PC-9 (cell line): ENCODE data around the gene ITGAD.

Experiments used
- CTCF ChIP-seq: fragments of 200-600 bp; sonication (generic); conservative IDR thresholded peaks from 2 replicates; pipeline ENCODE4 v1.6.1; 2017; ENCODE audit warnings: mixed run types, antibody characterized with exemption, mild to moderate bottlenecking, moderate library complexity
- EZH2 ChIP-seq: fragments of 200-600 bp; sonication (generic); IDR thresholded peaks from 2 replicates; pipeline ENCODE4 v1.8.0; 2017; ENCODE audit warnings: antibody characterized with exemption, low read depth

- TF ChIP-seq CTCF (no peak), EZH2 (no peak)
Observed at GRCh38 chr16:31420037-31420436, 26.9 kb downstream of the ITGAD start.
